Activated B cell treated with CpG ODN at 0.5 μM for 24 hours (primary cell): Measurements from ENCODE around the gene SLC25A29. TPM values are rescaled to one million over a fixed set of nuclear protein-coding genes. Genes with fewer than 3 reads are reported as not detected.
A peak's percentile ranks its signal among the peaks of the same experiment; 100 is the strongest.

Experiments used
- ATAC-seq: fragments of 200-7000 bp; cut with Tn5 transposase; one replicate; pipeline ENCODE4 v1.10.0; 2021; ENCODE audit warnings: low read depth, mild to moderate bottlenecking, moderate library complexity
- CTCF ChIA-PET: fragments of 350-600 bp; sonication (Branson Sonifier 250); formaldehyde crosslinking; loops from one replicate; lab custom pipeline; 2021; ENCODE audit warnings: antibody characterized with exemption; lab: Charles Lee
- POLR2A ChIA-PET: fragments of 350-600 bp; sonication (Branson Sonifier 250); formaldehyde crosslinking; loops from one replicate; lab custom pipeline; 2021; ENCODE audit warnings: antibody characterized with exemption; lab: Charles Lee
- DNase-seq: peaks from one replicate; pipeline ENCODE4 v3.0.0; 2022
- H3K27ac Mint-ChIP-seq: one replicate; pipeline ENCODE4 v1.8.0; 2020; ENCODE audit warnings: mixed read lengths
- H3K27me3 Mint-ChIP-seq: one replicate; pipeline ENCODE4 v1.8.0; 2021; ENCODE audit warnings: mixed read lengths
- H3K36me3 Mint-ChIP-seq: one replicate; pipeline ENCODE4 v1.8.0; 2021; ENCODE audit warnings: low read depth, mixed read lengths
- H3K4me1 Mint-ChIP-seq: one replicate; pipeline ENCODE4 v1.8.0; 2021; ENCODE audit warnings: mixed read lengths
- H3K4me3 Mint-ChIP-seq: one replicate; pipeline ENCODE4 v1.8.0; 2020; ENCODE audit warnings: mild to moderate bottlenecking, mixed read lengths
- H3K9me3 Mint-ChIP-seq: one replicate; pipeline ENCODE4 v1.8.0; 2020; ENCODE audit warnings: mixed read lengths
- intact Hi-C: fragments of 100-400 bp; cut with micrococcal nuclease; formaldehyde crosslinking; loops from one replicate; pipeline ENCODE4 v1.15.1; 2024
- total RNA-seq: library from RNA; stranded (reverse); gene quantifications from 2 replicates; pipeline ENCODE4 v1.2.3, GENCODE V29; 2022
- TF ChIP-seq, protein P1 (sequence below): fragments of 200-600 bp; IDR thresholded peaks from one replicate; pipeline ENCODE4 v1.8.0; 2022; ENCODE audit warnings: antibody characterized with exemption, mild to moderate bottlenecking

SLC25A29 gene
- total RNA-seq, 1 donor from 2014 or later, result 28.8 TPM

DNA sequence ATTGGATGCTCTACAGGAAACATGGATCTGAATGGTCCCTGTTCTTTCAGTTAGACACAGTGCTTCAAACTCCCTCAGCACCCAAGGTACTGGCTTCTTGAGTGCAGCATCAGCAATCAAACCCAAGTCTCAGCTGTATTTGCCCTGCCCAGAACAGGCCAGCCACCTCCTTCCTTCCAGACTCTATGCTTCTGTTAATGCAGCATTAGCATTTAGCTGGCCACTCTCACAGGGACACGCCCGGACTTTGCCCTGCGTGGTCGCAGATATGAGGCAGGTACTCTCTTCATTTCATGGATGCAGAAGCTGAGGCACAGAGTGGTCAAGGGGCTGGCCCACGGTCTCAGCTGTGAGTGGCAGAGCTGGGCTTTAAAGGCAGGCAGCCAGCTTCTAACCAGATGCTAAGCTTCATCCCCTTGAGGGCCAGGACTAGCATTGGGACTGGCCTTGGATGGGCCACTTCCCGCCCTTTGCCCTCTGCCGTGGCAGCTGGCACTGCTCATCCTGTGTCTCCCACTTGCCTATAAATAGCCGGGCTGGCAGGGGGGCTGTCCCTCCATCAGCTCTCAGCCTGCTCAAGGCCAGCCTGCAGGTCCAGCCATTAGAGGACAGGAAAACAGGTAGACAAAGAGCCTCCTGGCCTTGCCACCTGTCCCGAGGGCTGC lies 15.4 kb upstream of the SLC25A29 start:
- Mint-ChIP-seq H3K4me3 (no peak overlapping the region), H3K9me3 (no peaks in the 10 kb centered on the region), H3K27ac (no peak overlapping the region), H3K4me1 (peaks cover 3% of the 10 kb centered on the region), H3K36me3 (no peaks in the 10 kb centered on the region), H3K27me3 (no peaks in the 10 kb centered on the region)
- intact Hi-C loops, result no loop called here
- ChIA-PET CTCF (interaction anchor here (0.6 kb wide), 1 partner anchor 11 kb away, joined by 3 read pairs; no protein-coding TSS in a partner anchor), POLR2A (no interaction called here)
- TF ChIP-seq, protein P1, sequence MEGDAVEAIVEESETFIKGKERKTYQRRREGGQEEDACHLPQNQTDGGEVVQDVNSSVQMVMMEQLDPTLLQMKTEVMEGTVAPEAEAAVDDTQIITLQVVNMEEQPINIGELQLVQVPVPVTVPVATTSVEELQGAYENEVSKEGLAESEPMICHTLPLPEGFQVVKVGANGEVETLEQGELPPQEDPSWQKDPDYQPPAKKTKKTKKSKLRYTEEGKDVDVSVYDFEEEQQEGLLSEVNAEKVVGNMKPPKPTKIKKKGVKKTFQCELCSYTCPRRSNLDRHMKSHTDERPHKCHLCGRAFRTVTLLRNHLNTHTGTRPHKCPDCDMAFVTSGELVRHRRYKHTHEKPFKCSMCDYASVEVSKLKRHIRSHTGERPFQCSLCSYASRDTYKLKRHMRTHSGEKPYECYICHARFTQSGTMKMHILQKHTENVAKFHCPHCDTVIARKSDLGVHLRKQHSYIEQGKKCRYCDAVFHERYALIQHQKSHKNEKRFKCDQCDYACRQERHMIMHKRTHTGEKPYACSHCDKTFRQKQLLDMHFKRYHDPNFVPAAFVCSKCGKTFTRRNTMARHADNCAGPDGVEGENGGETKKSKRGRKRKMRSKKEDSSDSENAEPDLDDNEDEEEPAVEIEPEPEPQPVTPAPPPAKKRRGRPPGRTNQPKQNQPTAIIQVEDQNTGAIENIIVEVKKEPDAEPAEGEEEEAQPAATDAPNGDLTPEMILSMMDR, result no peak
- DNase-seq (no peak), ATAC-seq (no peak)

DNA sequence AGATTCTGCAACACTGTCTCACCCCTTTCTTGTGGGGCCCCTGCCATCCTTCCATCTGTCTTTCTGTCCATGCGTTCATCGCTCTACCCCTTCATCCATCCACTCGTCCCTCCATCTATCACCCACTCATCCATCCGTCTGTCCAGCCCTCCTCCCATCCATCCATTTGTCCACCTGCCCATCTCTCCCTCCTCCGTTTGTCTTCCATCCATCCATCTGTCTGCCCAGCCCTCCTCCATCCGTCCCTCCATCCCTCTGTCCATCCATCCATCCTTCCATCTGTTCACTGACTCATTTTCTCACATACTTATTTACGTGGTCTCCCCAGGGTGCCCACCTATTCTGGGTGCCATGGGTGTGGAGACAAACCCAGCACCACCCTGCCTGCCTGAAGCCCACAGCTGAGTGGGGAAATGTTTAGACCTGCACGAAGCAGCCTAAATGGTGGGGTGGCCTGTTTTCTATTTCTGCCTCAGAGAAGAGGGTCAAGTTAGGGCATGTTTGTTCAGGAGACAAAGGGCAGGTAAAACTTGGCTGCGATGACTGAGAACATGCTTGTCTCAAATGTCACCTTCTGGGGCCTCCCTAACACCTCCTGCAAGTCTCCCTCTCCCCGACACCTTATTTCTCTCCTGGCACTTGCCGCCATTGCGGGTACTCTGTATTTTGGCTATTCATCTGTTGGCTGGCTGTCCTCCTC lies 14.1 kb upstream of the SLC25A29 start:
- Mint-ChIP-seq H3K27me3 (no peaks in the 10 kb centered on the region), H3K27ac (no peak overlapping the region), H3K36me3 (no peaks in the 10 kb centered on the region), H3K9me3 (no peaks in the 10 kb centered on the region), H3K4me1 (peaks cover 3% of the 10 kb centered on the region), H3K4me3 (no peak overlapping the region)
- no peak for ATAC-seq
- POLR2A ChIA-PET, result no interaction called here
- CTCF ChIA-PET, result no interaction called here
- no peak for DNase-seq
- TF ChIP-seq, protein P1, result no peak
- intact Hi-C loops, result no loop called here

DNA sequence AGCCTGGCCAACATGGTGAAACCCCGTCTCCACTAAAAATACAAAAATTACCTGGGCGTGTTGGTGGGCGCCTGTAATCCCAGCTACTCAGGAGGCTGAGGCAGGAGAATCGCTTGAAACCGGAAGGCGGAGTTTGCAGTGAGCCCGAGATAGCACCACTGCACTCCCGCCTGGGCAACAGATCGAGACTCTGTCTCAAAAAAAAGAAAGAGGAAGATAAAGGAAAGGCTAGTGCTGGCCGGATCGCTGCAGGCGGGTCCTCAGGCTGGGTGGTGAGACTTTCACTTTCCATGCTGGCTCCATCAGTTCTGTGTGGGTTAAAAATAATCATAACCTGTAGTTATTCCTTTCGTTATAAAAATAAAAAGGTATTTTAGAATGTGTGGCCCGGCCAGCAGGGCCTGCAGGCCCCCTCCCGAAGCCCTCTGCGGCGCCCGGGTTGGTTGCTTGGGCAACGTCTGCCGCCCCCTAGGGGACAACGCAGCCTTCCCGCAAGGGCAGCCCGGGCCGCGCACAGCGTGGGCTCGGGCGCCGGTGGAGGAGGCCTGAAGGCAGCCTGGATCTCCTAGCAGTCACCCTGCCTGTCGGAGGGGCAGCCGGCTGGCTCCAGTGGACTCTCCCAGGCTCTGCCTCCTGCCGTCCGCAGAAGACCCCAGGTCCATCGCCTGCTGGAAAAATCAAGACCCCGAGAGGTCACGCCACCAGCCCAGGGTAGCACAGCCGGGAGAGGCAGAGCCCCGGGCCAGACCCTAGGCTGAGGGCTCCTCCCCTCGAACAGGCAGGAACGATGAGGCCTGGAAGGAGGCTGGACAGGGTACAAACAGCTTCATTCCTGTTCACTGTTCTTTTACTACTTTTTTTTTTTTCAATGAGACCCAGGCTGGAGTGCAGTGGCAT lies 11.9 kb upstream of the SLC25A29 start:
- Mint-ChIP-seq H3K27me3 (no peaks in the 10 kb centered on the region), H3K4me1 (peaks cover 3% of the 10 kb centered on the region), H3K36me3 (no peaks in the 10 kb centered on the region), H3K9me3 (no peaks in the 10 kb centered on the region), H3K27ac (peak overlapping the region; percentile 82), H3K4me3 (peak overlapping the region; percentile 80)
- TF ChIP-seq, protein P1, result peak; percentile 78
- ChIA-PET POLR2A (interaction anchor here (0.7 kb wide), 2 partner anchors 13 to 23 kb away, joined by 3 read pairs; no protein-coding TSS in a partner anchor), CTCF (interaction anchor here (0.5 to 1.4 kb wide), 2 partner anchors 33 to 59 kb away, joined by 4 read pairs; no protein-coding TSS in a partner anchor)
- intact Hi-C loops, result loop anchor here (1.0 kb wide), 6 partner anchors 12 to 125 kb away; partner anchors contain the start of gene SLC25A29
- ATAC-seq (peak; percentile 98), DNase-seq (peak; percentile 76)

DNA sequence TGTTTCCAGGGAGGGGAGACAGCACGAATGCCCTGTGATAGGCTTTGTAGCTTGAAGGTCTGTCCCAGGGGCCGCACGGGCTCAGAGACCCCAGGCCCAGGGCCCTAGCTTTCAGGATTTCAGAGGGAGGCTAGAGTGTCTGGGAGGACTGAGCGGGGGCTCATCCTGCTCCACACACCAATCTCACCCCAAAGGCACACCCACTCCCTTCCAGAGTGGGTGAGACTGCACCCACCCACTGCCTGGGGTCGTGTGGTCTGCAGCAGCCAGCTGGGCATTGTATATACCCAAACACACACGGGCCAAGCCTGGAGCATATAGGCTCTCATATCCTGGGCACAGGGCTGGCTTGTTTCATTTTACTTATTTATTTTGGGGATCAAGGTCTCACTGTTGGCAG lies 11.1 kb upstream of the SLC25A29 start:
- Mint-ChIP-seq H3K4me3 (peak overlapping the region; percentile 80), H3K36me3 (no peaks in the 10 kb centered on the region), H3K27ac (peak overlapping the region; percentile 82), H3K4me1 (peaks cover 8% of the 10 kb centered on the region), H3K9me3 (no peaks in the 10 kb centered on the region), H3K27me3 (no peaks in the 10 kb centered on the region)
- TF ChIP-seq, protein P1, result no peak
- DNase-seq (no peak), ATAC-seq (no peak)
- ChIA-PET POLR2A (interaction anchor here (0.6 to 0.7 kb wide), 2 partner anchors 24 to 1696 kb away, joined by 3 to 9 read pairs; no protein-coding TSS in a partner anchor), CTCF (interaction anchor here (0.5 to 1.4 kb wide), 2 partner anchors 32 to 60 kb away, joined by 4 read pairs; no protein-coding TSS in a partner anchor)
- intact Hi-C loops, result no loop called here
